Medulla oblongata (tissue), 1 donor: Measurements from ENCODE around the gene SRSF4.

Experiments used
- DNase-seq: peaks from one replicate; pipeline ENCODE4 v3.0.0-alpha.2; 2015; ENCODE audit errors: extremely low spot score

SRSF4 gene

DNA sequence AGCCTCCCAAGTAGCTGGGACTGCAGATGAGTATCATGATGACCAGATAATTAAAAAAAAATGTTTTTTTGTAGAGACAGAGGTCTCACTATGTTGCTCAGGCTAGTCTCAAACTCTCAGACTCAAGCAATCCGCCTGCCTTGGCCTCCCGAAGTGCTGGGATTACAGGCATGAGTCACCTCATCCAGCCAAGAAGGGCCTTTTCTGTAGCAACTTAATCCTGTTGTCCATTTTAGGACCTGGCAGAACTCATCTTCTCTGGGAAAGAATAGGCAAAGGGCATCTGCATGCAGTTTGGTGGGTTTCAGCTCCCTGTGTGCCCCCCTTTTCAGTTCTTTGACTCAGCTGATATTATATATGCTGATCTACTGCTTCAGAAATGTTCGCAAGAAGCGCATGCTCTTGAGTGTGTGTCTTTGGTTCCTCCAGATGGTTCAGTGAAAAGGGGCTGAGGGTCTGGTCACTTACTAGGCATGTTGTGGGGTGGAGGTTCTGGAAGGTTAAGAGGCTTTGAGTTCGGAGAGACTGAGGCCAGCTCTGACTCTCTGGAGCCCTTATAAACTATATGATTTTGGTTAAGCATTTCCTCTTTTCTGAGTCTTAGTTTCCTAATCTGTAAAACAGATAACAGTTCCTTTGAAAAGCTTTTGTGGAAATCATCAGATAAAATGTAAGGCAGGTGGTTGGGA lies 19.4 kb upstream of the SRSF4 start:
- DNase-seq: no peak

DNA sequence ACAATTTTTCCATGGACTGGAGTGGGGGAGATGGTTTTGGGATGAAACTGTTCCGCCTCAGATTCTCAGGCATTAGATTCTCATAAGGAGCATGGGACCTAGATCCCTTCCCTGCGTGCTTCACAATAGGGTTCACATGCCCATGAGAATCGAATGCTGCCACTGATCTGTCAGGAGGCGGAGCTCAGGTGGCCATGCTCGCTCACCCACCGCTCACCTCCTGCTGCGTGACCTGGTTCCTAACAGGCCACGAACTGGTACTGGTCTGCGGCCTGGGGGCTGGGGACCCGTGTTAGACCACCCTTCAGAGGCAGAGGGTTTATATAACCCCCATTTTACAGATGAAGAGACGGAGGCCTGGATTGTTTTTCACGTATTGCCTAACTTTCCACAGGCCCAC lies 16.3 kb upstream of the SRSF4 start:
- no peak for DNase-seq

DNA sequence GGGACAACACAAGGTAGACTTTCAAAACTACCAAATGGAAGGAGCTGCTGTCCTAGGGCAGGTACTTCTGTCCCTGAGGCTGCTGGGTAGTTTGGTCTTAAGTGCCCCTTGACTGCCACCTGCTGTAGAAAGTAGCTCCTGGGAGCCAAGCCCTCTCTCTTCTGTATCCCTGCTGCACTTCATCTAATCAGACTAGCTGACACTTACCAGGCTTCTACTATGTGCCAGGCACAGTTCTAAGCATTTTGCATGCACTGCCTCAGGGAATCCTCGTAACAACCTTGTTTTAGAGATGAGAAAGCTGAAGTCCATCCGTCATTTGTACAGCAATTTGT lies 15.9 kb upstream of the SRSF4 start:
- DNase-seq: no peak

DNA sequence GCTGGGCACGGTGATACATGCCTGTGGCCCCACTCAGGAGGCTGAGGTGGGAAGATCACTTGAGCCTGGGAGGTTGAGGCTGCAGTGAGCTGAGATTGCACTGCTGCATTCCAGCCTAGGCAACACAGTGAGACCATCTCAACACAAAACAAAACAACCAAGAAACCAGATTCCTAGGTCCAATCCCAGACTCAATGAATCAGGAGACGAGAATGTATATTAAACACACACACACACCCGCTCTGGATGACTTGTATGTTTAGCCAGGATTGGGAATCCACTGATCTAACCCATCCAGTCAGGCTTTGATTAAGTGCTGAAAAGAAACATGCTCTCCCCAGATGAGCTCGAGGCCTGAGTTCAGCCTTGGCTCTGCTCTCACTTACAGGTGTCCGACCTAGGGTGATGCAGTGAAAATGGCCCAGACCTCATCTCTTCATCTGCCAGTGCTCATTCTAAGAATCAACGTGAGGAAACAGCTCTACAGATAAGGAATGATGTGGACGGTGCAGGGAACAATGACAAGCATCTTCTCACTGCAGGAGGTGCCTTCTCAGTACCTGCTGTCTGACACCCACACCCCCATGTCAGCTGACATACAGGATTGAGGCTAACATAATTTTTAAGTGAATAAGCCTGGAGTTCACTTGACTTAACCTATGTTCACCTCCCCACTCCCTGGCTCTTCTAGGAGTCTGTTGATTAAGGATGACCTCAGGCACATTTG lies 15.3 kb upstream of the SRSF4 start:
- DNase-seq: no peak

DNA sequence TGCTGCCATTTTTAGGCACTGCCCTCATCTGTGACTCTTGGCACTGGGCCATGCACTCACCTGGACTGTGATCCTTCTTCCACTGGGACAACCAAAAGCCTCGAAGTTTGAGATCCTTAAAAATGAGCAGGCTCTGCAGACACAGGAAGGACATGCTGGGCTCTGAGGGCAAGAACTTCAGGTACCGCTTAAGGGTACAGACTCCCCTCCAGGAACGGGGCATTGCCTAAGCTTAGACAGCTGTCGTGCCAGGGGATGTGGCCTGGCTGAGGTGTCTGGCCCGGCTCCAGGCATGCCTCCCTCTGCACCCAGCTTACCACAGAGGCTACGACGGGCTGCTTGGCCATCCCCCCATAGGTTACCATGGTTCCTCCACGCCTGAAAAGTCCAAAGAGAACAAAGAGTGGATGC lies 14.2 kb upstream of the SRSF4 start:
- no peak for DNase-seq

DNA sequence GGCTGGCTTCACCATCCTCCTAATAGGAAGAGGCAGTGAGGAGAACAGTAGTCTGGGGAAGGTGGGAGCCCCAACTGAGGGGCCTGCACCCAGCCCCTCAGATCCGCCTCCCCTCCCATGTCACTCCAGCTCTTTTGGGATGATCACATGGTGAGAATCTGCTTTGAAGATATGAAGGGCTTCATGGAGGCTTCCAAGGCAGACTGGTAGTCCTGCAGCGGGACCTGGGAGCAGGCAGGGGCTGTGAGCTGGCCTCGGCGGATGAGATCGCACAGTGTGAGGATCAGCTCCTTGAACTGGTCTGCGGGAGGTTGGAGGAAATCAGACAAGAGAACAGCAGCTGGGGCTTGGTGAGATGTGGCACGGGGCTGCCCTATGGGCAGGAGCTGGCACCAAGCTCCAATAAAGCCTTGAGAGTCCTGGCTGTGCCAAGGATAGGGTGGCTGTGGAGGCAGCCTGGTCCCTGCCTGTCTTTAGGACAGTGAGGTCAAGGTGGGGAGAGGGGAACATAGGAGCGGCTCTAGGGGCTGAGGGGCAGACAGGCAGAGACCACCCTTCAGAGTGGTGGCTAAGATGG lies 12.3 kb upstream of the SRSF4 start:
- DNase-seq: no peak

DNA sequence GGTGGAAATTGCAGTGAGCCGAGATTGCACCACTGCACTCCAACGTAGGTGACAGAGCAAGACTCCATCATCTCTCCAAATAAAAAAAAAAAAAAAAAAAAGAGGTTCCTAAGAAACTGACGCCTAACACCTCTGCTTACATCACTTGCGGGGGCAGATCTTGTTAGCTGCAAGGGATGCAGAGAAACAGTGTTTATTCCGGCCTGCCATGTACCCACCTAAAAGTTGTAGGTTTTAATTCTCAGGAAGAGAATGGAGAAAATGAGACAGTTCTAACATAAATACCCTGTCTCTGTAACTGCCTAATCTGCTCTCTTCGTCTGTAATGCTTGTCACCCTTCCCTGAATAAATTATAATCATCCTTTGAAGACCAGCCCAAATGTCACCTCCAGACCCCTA lies 9.0 kb upstream of the SRSF4 start:
- DNase-seq: no peak

DNA sequence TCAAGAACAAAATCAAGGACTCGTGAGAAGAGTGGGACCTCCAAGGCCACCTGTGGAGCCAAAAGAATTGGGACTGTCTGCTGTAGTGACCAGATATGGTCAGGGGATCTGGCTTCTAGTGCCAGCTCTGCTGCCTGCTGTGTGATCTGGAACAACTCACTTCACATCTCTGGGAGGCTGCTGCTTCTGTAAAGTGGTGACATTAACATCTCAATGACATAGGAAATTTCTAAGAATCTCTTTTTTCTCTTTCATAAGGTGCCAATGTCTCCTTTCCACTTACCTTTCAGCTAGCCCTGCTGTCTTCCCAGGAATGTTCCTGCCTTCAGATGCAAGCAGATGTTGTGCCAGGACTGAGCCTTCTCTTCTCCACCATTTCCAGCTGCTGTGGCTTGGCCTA lies 5.0 kb upstream of the SRSF4 start:
- no peak for DNase-seq

DNA sequence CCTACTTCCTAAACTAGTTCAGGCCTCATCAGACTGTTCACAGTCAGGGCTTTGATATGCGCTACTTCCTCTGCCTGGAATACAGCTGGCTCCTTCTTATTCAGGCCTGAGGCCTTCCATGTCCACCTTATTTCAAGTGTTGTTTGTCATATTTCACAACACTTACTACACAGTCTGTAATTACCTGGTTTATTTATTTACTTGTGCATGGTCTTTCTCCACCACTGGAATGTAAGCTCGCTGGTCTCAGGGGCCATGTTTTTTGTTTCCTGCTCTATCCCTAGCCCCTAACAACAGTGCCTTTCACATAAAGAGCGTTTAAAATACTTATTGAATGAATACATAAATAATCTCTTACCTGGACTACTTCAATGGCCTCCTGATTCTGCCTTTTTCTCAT lies 4.6 kb upstream of the SRSF4 start:
- DNase-seq: no peak

DNA sequence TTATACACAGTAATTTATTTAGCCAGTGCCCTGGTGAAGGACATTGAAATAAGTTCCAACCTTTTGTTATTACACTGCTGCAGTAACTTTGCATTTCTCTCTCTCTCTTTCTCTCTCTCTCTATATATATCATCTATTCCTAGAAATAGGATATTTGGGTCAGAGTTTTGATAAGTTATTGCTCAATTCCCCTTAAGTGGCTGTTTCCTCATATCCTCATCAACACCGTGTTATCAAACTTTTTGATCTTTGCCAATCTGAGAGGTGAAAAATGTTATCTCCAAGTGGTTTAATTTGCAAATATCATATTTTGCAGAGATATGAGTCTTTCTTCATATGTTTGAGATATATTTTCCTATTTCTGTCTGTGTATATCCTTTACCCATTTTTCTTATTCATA lies 1.6 kb upstream of the SRSF4 start:
- DNase-seq: no peak

DNA sequence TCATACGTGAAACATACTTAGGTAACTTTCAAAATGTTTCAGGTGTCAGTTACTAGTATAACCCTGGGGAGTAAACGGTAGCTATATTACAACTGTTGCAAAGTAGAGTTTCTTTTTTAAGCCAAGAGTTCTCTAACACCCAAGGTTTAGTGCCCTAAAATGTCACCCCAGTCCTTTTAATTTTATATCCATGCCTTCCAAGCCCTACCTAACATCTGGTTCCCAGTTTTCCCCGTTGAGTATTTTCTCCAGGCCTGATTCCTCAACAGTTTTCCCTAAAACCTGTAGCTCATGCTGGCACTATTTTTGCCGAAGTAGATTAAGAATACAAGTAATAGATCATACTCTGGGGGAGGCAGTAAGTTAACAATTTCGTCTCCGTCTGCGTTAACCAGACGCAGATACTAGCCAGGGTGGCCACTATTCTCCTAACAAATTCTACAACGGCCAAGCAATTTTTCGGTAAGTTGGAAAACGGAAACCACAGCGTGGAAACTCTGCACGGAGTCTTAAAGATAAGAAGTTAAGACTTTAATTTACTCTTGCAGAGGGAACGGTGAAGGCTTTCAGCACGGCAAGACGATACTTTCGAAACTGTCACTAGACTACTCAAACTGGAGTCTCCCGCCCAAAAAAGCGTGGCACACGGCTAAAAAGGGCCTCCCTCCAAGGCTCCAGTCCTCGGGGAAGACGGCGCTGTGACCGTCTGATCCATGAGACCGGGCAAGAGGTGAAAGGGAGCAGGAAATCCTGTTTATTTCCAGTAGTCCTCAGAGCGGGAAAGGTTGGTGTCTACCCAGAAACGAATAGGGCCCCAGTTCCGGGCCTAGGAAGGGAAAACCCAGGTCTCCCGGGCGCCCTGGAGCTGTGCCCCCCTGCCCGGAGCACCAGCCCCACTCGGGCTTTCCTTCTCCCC lies 945 bp downstream of the SRSF4 start:
- DNase-seq: no peak

DNA sequence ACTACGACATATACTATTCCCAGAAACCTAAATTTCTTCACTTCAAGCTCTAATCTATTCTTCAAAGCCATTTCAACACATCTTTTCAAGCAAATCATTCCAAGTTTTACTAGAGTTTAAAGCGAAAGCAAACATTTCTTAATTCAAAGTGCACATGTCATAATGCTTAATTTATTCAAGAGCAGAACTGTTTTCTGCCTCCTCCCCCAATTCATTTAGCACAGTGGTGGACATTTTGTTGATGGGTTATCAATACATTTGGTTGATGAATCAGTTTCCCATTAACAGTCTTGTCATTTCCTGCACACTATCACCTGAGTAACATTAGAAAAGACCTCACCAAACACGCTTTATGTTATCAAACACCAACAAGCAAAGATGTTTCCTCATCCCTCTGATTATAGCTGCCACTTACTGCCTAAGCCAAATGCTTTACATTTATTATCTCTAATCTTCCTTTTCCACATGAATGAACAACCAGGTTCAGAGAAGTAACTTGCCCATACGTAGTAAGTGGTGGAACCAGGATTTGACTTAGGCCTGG lies 2.0 kb downstream of the SRSF4 start:
- DNase-seq: no peak

DNA sequence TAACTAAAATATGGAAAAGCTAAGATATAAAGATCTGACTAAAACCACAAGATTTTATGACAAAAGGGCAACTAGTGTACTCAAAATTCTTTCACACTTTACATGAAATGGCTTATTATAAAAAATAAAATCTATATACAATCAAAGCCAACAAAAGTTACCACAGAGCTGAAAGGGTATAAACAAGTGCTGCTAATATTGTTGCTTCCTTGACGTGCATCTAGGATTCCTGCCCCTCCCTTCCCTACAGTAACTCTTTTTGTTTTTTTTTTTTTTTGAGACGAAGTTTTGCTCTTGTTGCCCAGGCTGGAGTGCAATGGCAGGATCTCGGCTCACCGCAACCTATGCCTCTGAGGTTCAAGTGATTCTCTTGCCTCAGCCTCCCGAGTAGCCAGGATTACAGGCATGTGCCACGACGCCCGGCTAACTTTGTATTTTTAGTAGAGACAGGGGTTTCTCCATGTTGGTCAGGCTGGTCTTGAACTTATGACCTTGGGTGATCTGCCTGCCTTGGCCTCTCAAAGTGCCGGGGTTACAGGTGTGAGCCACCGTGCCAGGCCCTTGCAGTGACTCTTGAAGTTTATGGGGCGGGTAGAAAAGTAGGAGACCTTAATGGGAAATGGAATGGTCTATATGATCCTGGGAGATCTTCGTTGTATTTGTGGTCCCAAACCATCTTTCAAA lies 4.5 kb downstream of the SRSF4 start:
- DNase-seq: no peak

DNA sequence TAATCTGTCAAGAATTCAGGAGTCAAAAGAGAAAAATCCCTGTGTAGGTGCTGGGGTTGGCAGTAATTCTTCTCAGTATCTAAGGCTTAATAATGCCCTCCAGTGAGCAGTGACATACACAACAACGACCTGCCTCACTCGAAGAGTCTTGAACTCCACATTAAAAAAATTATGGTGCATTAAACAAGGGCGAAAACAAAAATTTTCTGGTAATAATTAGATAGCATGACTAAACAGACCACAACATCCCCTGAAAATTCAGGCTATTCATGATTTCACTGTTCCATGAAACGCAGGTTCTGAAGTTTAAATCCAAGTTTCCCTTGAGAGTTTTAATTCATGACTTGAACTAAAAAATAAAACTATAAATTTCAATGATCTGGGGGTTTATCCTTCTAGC lies 5.1 kb downstream of the SRSF4 start:
- no peak for DNase-seq

DNA sequence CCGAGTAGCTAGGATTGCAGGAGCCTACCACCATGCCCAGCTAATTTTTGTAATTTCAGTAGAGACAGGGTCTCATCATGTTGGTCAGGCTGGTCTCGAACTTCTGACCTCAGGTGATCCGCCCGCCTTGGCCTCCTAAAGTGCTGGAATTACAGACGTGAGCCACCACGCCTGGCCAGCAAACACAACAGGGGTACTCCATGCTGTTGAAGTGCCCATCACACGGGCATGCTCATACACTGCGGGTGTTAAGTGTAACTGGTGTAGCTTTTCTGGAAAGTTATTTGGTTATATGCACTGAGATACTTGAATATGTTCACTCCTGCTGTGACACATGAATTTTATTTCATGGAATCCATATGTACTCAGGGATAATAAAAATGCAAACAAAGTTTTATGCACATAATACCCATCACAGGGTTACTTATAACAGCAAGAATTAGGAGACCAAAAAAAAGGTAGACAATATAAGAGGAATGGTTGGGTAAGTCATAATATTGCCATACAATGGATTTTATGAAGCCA lies 9.2 kb downstream of the SRSF4 start:
- DNase-seq: no peak

DNA sequence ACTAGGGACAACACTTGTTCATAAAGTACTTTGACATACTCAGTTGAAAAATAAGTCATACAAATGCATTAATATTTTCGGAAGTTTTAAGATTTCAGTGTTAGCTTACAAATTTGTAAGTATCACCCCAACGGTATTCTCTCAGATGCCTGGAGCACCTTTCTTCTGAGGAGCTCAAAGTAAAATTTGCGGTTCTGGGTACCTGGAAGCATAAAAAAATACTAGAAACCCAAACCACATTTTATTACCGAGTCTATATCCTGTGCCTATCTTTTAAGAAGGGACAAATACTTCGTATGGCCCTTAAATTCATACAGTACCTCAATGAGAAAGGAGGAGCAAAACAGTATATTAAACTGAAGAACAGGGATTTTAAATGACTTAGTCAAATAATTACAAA lies 10.2 kb downstream of the SRSF4 start:
- DNase-seq: no peak

DNA sequence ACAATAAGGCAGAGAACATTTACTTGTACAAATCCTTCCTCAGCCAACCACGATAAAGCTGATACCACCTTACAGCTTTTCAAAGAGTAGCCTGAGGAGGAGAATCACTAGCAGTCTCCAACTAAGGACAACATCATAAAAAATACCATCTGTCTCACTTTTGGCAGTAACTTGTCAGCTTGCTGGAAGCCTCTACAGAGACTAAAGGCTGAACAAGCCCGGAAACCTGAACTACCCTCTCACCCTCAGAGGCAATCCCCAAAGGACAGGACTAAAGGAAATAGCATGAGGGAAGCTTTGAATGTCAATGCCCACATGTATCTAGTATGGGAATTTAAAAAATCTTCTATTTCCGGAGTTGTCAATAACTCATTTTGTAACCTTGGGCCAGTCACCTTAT lies 10.6 kb downstream of the SRSF4 start:
- DNase-seq: no peak

DNA sequence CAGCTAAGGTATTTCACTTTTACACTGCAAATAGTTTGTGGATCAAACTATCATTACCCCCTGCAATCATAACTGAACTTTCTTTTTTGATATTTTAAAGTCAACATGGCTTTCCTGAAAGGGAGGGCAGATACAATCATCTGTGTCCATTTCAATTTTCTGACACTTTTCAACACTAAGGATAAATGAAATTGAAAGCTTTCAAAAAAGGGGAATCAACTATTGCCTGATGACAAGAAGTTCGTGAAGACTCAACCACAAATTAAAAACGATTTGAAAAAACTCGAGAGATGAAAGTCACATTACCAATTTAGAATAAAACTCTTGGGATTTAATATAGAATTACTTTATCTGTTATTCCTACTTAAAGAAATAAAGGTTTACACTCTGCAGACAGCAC lies 11.7 kb downstream of the SRSF4 start:
- no peak for DNase-seq

DNA sequence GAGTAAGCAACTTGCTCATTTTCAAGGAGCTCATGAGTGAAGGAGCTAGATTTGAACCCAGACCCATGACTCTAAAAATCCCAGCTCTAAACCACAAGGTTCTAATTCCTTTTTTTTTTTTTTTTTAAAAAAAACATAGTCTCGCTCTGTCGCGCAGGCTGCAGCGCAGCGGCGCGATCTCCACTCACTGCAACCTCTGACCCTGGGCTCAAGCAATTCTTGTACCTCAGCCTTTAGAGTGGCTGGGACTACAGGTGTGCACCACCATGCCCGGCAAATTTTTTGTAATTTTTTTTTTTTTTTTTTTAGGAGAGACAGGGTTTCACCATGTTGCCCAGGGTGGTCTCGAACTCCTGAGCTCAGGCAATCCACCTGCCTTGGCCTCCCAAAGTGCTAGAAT lies 13.8 kb downstream of the SRSF4 start:
- DNase-seq: no peak

DNA sequence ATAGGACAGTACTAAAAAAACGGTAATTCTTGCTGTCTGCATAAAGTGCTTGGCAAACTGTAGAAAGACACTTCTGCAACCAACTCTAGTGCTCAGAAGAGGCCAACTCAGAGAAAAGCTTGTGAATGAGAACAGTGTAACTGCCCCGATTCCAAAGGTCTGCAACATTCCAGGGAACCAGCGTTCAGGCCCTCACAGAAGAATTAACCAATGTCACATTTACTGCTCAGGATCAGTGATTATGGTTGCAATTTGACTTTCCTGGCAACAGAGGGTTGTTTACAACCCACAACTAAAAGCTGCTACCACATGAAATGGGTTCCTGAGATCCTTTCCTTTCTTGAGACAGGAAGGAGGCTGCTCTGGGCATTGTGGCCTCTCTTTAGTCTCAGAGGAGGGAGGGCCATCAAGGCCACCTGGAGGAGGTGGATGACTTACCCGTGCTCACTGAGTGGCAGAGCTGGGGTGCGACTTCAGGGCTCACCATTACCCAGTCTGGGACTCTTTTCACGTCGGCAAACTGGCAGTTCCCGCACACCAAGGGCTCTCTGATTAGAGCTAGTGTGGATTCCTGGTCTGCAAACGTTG lies 15.3 kb downstream of the SRSF4 start:
- no peak for DNase-seq

DNA sequence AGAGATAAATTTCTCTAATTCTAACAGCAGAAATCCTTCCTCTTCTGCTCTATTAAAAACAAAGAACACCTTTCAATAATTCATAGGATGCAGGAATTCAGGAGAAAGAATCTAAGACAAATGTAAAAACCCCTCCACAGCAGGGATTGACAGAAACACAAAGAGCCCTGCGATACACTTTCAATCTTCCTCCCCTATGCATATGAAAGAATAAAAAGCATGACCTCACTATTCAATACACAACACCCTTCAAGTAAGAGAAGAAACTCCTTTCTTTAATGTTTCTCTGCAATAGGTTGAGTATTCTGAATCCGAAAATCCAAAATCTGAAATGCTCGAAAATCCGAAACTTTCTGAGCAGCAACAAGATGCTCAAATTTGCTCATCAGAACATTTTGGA lies 17.1 kb downstream of the SRSF4 start:
- DNase-seq: no peak
